Colon (tissue), 2 donors: ENCODE data around the gene PUDP.

ENCODE experiments used
- FAIRE-seq: peaks from 2 replicates; lab custom pipeline; 2012; peaks lifted over from hg19 to GRCh38; lab: Jason Lieb, UNC
- donor health status: control.
- donor health status: control.

The PUDP gene

DNA sequence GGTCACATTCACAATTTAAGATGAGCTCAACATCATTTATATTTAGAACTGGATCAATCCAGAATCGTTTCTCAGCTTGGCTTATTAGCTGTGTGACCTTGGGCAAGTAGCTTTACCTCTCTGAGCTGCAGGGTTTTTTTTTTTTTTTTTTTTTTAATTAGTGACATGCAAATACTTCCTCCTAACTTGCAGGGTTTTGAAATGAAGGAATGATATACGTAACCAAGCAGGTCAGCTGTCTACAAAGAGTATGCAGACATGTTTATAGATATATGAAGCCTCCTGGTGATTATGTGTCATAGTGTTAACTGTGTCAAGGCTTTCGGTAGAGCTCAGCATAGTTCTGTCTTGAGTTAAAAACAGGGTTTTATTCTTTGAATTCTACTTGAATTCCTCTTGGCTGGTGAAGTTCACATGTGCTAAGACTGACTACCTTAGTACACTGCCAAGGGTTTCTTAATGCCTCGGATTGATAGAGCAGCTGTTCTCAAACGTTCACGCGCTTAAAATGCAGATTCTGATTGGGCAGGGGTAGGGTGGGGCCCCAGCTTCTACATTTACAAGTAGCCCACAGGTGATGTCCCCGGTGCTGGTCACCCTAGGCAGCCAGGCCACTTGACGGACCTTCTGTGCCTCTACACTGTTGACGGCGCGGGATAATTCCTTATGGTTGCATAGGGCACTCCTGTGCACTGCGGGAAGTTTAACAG, 1.1 kb downstream of the PUDP start:
- FAIRE-seq, result peak; percentile 94

DNA sequence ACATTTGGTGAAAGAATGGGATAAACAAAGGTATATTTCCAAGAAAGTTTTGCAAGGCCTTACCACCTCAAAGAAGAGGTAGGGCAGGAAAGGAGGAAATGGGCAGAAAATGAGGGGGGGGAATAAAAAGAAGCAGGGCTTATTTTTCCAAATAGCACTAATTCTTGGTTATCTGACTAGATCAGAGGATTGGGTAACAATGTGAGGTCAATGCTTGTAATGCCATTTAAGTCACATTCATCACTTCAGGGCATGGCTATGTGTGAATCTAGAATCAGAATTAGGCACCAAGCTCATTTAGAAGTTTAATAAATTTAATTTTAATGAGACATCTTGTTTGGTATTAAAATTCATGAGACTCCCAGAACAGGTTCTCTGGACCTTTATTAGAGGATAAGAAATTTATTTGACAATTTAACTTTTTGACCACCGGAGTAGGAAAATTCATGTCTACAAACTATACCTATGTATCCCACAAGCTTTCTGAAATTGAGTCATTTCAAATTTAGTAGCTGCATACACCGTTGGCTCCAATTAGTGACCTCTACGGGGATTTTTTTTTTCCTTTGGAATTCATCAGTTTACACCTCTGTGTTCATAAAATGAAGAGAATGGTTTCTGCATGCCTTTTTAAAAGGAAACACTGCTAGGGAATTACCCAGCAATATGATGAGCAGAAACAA, 1.8 kb downstream of the PUDP start:
- FAIRE-seq, result no peak

DNA sequence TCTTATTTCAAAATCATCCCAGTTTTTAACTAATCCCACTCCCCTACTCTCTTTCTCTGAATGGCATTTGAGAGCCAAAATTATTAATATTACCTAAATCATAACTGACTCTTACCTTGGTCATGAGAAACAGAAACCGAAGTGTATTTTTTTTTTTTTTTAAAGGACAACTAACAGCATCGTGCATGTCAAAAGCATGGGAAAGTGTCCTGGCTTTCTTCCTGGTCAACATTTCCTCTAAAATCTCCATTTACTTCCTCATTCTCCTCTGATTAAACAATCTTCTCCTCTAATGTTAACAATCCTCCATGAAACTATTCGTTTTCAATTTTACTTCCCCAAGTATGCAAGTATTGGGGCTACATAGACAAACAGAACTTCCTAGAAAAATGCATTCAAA, 2.5 kb downstream of the PUDP start:
- FAIRE-seq, result peak; percentile 96

DNA sequence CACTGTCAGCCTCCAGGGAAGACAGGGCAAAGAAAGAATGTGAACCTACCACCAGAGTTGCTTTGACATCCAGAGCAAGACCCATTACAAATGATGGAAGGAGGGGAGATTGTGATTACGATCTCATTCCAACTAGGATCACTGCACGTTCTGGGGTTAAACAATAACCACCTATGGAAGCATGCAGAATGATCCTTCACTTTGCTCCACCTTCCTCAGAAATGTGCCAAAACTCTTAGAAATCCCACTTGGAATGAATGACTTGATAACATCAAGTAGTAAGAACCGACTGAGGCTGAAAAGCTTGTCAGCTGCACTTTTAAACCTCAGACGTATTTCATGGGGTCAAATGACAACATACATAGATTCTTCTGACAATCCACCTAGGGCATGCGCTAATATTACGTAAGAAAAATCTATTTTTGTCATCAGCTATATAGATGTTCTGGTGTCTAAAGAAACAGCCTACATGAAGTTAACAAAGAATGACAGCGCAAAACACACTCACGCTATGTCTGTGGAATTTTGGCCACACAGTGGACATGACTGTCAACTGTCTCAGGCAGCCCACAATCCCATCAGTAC, 3.9 kb downstream of the PUDP start:
- no peak for FAIRE-seq

DNA sequence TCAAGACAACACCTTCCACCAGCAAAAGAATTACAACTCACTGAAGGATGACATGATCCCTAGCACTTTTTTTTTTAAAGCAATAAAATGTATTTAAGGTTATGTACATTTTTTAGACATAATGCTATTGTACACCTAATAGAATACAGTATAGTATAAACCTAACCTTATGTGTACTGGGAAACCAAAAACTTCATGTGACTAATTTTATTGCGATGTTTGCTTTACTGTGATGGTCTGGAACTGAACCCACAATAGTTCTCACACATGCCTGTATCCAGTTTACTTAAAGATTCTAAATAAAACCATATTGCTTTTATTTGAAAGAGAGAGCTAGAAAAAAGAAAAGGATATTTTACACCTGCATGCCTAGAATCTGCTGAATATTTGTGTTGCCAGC, 4.9 kb downstream of the PUDP start:
- FAIRE-seq, result no peak

DNA sequence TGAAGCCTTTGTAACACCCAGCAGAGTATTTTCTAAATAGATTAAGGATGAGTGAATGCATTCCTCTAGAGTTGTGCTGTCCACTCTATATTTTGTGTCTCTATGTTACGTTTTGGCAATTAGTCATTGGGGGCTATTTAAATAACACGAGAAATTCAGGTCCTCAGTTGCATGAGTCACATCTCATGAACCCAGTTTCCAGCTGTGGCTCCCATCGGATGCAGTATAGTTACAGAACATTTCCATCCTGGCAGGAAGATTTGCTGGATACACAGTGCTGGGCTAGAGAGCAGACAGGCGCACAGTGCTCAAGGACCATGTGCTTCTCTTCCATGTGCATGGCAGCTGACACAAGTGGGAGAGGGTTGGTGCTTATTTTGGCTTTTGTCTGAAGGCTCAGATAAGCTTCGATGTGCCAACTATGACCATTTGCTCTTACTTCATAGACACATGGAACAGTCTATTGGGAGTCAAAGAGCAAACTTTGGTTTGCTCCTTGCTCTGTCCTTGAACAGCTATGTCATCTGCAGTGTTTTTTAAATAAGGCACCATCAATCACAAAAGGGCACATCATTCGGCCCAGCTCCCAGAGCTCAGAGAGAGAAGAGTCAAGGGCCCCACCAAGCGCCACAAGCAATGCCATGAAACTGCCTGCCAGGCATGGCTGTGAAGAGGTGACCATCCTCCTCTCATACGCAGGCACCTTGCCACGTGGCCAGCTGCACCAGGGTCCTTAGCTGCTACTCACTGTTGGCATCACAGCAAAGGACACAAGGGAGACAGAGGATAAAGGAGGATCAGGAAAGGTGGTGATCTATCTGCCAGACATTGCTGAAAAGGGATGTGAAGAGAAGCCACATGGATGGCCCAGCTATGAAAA, 8.5 kb downstream of the PUDP start:
- FAIRE-seq, result no peak

DNA sequence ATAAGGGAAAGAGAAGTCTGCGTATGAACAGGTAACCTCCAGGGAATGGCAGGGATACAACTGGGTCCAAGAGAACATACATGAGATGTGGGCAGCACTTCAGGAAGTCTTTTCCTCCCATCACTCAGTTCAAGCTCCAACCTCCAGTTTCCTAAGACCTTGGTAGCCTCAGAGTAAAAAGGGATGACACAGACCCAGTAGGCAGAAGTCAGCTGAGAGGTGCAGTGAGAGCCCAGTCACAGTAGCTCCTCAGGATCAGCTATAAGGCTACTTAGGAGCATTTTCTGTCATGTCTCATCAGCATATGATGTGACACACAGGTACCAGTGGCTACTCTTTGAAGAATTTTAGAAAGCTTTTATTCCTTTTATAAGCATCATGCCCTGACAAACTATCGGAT, 13.0 kb downstream of the PUDP start:
- no peak for FAIRE-seq

DNA sequence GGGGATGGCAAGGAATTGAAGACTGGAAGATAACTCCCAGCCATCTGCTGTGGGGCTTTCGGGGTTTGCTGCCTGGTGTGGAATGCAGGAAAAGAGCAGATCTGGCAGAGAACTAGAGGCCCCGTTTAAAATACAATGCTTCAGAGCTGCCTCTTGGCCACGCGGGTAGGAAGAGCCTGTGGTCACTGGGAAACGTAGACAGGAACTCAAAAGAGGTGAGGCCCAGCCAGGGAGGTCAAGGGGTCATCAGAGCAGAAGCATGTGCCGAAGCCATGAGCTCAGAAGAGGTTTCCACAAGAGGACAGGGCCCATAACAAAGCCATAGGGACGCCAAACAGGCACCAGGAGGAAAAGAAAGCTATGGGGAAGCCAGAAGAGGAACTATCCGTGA, 14.9 kb downstream of the PUDP start:
- no peak for FAIRE-seq

DNA sequence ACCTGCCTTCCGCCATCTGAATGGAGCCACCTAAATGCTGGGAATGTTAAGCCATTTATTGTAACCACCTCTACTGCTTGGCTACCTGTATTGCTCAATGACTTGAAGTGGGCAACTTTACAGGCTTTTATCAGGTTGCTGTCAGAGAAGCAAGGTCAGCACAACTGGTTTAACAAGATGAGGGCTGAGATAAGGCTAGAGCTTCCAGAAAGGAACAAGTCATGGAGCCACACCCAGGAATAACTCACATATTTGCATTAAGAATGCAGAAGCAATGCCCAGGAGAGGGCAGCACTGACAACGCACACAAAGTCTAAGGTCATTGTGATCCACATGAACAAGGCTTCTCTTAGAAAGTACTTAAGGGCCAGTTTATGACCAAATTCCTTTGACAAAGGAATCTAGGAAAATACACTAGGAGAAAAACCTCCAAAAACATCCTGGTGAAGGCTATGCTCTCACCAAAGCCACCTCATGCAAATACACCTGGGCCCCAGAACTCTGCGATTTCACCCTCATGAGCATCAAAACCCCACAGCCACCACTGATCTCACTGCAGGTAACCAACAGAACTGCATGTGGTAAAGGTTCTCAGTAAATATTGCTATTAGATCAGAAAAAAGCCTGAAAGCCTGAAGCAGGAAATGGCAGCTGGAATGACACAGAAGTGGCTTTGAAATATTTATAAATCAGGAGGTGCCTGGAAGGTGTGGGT, 15.5 kb downstream of the PUDP start:
- peak; percentile 93 for FAIRE-seq

DNA sequence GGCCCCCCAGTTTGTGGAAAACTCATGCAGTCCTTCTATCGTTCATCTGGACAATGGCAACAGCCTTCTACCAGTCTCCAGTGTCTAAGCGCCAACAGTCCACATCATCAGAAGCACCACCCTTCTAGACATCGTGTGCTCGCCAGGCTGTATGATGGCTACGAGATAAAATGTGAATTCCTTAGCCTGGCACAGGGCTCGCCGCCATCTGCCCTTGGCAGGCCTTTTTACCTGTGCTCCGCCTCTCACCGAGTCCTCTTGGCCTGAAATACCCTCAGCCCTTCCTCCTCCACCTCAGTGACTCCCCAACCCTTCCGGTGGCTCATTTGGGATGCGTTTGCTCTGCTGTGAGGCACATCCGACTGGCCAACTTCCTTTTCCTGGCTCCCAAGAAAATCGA, 16.3 kb downstream of the PUDP start:
- FAIRE-seq, result no peak

DNA sequence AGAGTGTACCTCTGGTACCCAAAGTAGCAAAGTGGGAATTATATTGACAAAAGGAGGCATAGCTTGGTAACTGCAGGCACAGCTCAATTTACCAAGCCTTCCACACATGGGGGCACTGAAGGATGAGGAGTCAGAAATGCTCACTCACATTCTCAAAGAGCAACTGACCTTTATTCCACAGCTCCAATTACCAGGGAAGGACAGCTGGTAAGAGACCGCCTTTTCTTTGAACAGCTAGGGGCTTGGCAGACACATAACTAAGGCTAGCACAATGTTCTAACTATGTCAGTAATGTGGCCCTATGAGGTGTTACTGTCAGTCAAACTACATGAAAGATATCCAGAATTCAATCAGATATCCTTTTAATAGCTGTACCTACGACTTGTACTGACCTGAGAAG, 20.9 kb downstream of the PUDP start:
- FAIRE-seq, result no peak

DNA sequence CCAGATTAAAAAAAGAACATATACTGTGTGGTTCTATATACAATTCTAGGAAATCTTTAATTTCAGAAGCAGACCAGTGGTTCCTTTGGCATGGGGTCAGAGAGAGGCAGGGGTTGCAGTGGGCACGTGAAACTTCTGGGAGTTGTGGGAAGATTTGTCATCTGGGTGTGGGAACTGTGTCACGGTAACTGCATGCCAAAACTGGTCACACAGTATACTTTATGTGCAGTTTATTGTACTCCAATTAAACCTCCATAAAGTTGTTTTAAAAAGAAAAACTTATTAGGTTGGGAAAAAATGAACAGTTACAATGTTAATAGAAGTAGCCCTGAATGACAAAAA, 27.1 kb downstream of the PUDP start:
- no peak for FAIRE-seq

DNA sequence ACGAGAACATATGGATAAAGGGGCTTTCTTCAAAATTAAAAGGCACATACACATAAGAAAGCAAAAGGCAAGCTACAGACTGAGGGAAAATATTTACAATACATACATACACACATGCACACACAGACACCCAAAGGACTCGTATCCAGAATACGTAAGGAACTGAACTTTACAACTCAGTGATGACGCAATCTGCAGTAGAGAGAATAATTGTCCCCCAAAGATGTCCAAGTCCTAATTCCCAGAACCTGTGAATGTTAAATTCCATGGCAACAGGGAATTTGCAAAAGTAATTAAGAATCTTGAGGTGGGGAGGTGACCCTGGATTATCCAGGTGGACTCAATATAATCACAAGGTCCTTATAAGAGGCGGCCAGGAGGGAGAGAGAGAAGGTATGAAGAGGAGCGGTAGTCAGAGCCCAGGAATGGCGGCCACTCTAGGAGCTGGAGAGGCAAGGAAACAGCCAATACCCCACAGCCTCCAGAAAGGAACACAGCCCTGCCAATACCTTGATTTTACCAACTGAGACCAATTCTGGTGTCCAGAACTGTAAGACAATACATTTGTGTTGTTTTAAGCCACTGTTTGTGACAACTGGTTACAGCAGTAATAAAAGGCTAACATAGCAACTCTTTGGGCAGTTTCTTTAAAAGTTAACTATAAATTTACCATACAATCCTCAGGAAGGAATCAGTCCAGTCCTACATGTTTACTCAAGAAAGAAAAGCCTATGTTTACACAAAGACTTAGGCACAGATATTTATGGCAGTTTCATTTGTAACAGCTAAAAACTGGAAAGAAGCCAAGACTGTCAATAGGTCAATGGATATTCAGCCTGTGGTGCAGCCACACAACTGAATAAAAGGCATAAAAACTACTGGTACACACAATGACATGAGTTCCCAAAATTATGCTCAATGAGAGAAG, 27.7 kb downstream of the PUDP start:
- peak; percentile 82 for FAIRE-seq

DNA sequence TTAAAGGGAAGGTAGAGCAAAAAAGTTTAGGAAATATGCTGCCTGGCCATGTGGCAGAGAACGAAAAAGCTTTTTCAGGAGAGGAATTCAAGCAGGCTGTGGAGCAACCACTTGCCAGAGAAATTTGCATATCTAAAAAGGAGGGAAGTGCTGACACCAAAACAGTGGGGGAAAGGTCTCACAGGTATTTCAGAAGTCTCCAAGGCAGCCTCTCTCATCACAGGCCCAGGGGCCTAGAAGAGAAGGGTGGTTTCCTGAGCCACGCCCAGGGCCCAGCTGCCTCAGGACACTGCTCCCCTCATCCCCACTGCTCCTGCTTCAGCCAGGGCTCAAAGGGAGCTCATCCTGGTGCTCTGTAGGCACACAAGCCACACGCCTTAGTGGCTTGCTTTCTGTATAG, 30.4 kb downstream of the PUDP start:
- FAIRE-seq, result no peak

DNA sequence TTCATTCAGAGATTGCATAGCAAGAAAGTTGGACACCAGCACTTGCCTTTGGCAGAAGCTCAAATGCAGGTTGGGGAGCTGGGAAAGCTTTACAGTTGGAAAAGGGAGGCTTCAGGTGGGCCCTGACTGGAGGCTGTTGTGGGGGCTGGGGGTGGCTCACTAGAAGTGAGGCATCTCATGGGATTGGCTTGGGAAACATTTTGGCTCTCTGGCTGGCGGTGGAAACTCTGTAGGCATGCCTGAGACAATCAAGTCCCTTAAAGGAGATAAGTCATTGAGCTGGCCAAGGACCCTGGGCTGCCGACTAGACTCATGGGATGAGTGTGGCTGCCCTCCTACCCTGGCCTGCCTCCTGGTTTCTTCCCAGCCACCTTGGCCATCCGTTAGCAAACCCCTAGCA, 31.9 kb downstream of the PUDP start:
- no peak for FAIRE-seq

DNA sequence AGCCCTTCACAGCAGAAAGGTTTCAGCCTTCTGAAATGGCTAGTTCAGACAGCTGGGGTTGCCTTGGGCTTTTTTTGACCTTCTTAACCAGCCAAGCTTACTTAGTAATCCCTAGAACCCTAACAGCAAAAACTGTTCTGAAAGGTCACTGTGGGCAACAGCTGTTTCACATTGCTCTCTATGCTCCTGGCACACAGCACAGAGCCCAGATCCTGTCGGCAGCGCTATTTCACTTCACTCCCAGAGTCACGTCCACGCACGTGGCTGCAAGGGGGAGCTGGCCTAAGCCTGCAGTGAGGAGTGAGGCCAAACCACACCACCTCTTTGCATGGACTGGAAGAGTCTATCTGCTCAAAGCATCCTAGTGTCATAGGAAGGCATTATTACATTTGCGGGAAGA, 32.4 kb downstream of the PUDP start:
- FAIRE-seq, result no peak

DNA sequence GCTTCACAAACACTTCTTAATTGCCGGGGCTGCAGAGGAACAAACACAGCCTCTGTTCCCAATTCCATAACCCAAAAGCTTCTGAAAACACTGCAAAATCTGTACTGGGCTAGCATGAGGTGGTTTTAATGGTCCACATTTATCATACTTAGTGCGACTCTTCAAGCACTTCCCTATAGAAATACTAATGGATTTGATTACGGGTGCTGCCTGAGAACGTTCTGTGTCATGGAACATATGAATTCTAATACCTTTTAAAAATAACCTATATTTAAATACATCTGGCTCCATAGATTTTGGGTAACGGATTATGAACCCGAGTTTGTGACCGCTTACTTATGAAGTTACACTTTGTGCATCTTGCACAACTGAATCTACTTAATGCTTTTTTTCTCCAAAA, 35.9 kb downstream of the PUDP start:
- peak; percentile 24 for FAIRE-seq

DNA sequence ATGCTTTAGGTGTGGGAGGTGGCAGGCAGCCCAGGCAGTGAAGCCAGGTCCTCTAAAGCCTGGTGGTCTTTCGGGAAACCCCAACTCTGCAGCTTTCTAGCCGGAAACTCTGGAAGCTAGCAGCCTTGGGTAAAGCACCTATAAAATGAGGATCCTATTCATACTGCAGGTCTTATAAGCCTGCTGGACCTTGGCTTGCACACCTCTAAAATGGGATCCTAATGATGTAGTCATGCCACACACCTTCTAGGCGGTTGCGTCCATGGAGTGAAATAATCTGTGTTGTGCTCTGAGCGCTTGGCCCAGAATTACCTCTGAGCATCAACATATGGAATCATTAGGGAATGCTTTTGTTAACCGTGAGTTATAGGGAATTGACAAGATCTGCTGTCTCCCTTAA, 36.4 kb downstream of the PUDP start:
- no peak for FAIRE-seq

DNA sequence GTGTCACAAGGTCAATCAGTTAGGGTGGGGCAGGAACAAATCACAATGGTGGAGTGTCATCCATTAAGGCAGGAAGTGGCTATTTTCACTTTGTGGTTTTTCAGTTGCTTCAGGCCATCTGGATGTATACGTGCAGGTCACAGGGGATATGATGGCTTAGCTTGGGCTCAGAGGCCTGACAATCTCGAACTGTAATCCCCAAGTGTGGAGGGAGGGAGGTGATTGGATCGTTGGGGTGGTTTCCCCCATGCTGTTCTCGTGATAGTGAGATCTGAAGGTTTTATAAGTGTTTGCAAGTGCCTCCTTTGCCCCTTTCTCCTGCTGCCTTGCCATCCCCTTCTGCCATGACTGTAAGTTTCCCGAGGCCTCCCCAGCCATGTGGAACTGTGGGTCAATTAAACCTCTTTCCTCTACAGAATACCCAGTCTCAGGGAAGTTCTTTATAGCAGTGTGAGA, 37.1 kb downstream of the PUDP start:
- FAIRE-seq, result no peak

DNA sequence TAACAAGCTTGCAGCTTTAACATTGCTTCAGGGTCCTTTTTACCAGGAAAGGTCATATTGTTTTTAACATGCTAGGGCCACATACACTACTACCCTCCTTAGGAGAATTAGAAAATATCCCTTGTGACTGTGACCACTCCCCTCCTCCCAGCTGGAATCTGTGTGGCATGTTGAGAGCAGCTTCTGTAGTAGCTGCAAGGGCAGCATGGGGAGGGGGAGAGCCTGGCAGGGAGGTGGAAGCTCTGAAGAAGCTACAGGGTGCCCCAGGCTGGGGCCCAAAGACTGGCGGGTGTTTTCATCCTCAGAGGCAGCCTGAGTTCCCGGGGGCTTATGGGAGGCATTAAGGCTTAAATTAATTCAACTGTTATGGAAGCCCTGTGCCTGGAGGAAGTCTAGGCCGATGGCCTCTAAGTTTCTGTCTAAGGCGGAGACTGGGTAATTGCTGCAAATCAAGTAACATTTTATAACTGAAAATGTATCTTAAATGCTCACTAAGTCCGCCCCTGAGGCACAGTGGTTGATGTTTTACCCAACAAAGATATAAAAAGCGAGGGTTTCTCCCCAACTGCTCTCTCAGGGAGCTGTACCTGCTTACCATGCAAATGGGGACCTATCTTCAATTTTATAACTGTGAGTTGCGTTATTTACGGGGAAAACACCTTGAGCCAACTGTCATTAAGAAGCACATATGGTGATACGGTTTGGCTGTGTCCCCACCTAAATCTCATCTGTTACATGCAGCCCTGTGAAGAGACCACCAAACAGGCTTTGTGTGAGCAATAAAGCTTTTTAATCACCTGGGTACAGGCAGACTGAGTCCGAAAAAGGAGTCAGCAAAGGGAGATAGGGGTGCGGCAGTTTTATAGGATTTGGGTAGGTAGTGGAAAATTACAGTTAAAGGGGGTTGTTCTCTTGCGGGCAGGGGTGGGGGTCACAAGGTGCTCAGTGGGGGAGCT, 37.8 kb downstream of the PUDP start:
- FAIRE-seq, result peak; percentile 36
